Central memory CD8-positive, alpha-beta T cell (primary cell): Measurements from ENCODE around the gene ASPRV1.

Experiments used
- ATAC-seq: fragments of 150-1000 bp; cut with Tn5 transposase; replicated peaks from 2 replicates; pipeline ENCODE4 v1.10.0; 2022; ENCODE audit warnings: mild to moderate bottlenecking, moderate FRiP score, moderate number of reproducible peaks; ENCODE audit not compliant: poor library complexity, severe bottlenecking; ENCODE audit errors: extremely low read depth
- DNase-seq, 2 donors: peaks; one replicate each; pipeline ENCODE4 v3.0.0; 2021; ENCODE audit warnings: low spot score in 2 of 2
- H3K27ac Mint-ChIP-seq: one replicate; pipeline ENCODE4 v1.8.0; 2022; ENCODE audit warnings: low read depth, mild to moderate bottlenecking, moderate library complexity, mixed read lengths
- H3K27me3 Mint-ChIP-seq: one replicate; pipeline ENCODE4 v1.8.0; 2022; ENCODE audit warnings: mixed read lengths
- H3K36me3 Mint-ChIP-seq: one replicate; pipeline ENCODE4 v1.8.0; 2022; ENCODE audit warnings: mild to moderate bottlenecking, moderate library complexity, mixed read lengths; ENCODE audit not compliant: insufficient read depth
- H3K4me1 Mint-ChIP-seq: one replicate; pipeline ENCODE4 v1.8.0; 2022; ENCODE audit warnings: mixed read lengths
- H3K4me3 Mint-ChIP-seq: one replicate; pipeline ENCODE4 v1.8.0; 2022; ENCODE audit warnings: mild to moderate bottlenecking, moderate library complexity, mixed read lengths
- H3K9me3 Mint-ChIP-seq: one replicate; pipeline ENCODE4 v1.8.0; 2022; ENCODE audit warnings: mixed read lengths

The ASPRV1 gene

GRCh38 chr2:69983392-69983966, 22.0 kb upstream of the ASPRV1 start:
- H3K4me3 Mint-ChIP-seq, result no peak overlapping the region
- H3K36me3 Mint-ChIP-seq, result no peaks in the 10 kb centered on the region
- no peak overlapping the region for H3K27ac Mint-ChIP-seq
- H3K4me1 Mint-ChIP-seq, result no peaks in the 10 kb centered on the region
- DNase-seq (no peak), ATAC-seq (no peak)
- no peaks in the 10 kb centered on the region for H3K27me3 Mint-ChIP-seq
- no peaks in the 10 kb centered on the region for H3K9me3 Mint-ChIP-seq

GRCh38 chr2:69979902-69980807, 18.7 kb upstream of the ASPRV1 start:
- H3K27ac Mint-ChIP-seq, result no peak overlapping the region

GRCh38 chr2:69977906-69978482, 16.6 kb upstream of the ASPRV1 start:
- Mint-ChIP-seq H3K4me1 (peaks cover 6% of the 10 kb centered on the region), H3K36me3 (peaks cover 2% of the 10 kb centered on the region), H3K9me3 (no peaks in the 10 kb centered on the region)

More at GRCh38 chr2:69979902-69980807, 18.7 kb upstream of the ASPRV1 start:
- Mint-ChIP-seq H3K4me3 (no peak overlapping the region), H3K4me1 (peaks cover 6% of the 10 kb centered on the region), H3K9me3 (no peaks in the 10 kb centered on the region), H3K27me3 (no peaks in the 10 kb centered on the region), H3K36me3 (no peaks in the 10 kb centered on the region)
- DNase-seq (no peak), ATAC-seq (no peak)

GRCh38 chr2:69977186-69977585, 15.8 kb upstream of the ASPRV1 start:
- no peak overlapping the region for H3K4me3 Mint-ChIP-seq
- no peak overlapping the region for H3K27ac Mint-ChIP-seq

More at GRCh38 chr2:69977906-69978482, 16.6 kb upstream of the ASPRV1 start:
- DNase-seq (no peak), ATAC-seq (no peak)
- H3K27me3 Mint-ChIP-seq, result no peaks in the 10 kb centered on the region
- H3K27ac Mint-ChIP-seq, result no peak overlapping the region
- no peak overlapping the region for H3K4me3 Mint-ChIP-seq

GRCh38 chr2:69975853-69976462, 14.5 kb upstream of the ASPRV1 start:
- Mint-ChIP-seq H3K27ac (no peak overlapping the region), H3K36me3 (peaks cover 2% of the 10 kb centered on the region), H3K4me3 (no peak overlapping the region), H3K27me3 (no peaks in the 10 kb centered on the region), H3K9me3 (no peaks in the 10 kb centered on the region), H3K4me1 (peaks cover 6% of the 10 kb centered on the region)
- ATAC-seq, result peak; percentile 28
- DNase-seq, result no peak

More at GRCh38 chr2:69977186-69977585, 15.8 kb upstream of the ASPRV1 start:
- H3K9me3 Mint-ChIP-seq, result no peaks in the 10 kb centered on the region
- no peaks in the 10 kb centered on the region for H3K27me3 Mint-ChIP-seq
- DNase-seq (no peak), ATAC-seq (no peak)
- peaks cover 2% of the 10 kb centered on the region for H3K36me3 Mint-ChIP-seq
- H3K4me1 Mint-ChIP-seq, result peaks cover 6% of the 10 kb centered on the region

- peaks cover 2% of the 10 kb centered on the region for H3K36me3 Mint-ChIP-seq
- no peak overlapping the region for H3K27ac Mint-ChIP-seq
- no peaks in the 10 kb centered on the region for H3K9me3 Mint-ChIP-seq
- H3K4me3 Mint-ChIP-seq, result no peak overlapping the region
- DNase-seq, result no peak
- ATAC-seq, result no peak
- peaks cover 6% of the 10 kb centered on the region for H3K4me1 Mint-ChIP-seq
- H3K27me3 Mint-ChIP-seq, result no peaks in the 10 kb centered on the region
Measured at GRCh38 chr2:69975136-69975852, 13.9 kb upstream of the ASPRV1 start.

GRCh38 chr2:69973335-69973735, 11.9 kb upstream of the ASPRV1 start:
- Mint-ChIP-seq H3K9me3 (no peaks in the 10 kb centered on the region), H3K4me1 (peaks cover 6% of the 10 kb centered on the region), H3K4me3 (no peak overlapping the region), H3K36me3 (peaks cover 2% of the 10 kb centered on the region), H3K27me3 (no peaks in the 10 kb centered on the region), H3K27ac (no peak overlapping the region)
- DNase-seq (no peak), ATAC-seq (no peak)

GRCh38 chr2:69972822-69973221, 11.4 kb upstream of the ASPRV1 start:
- Mint-ChIP-seq H3K4me1 (peaks cover 6% of the 10 kb centered on the region), H3K27ac (peak overlapping the region; percentile 80), H3K27me3 (no peaks in the 10 kb centered on the region), H3K9me3 (no peaks in the 10 kb centered on the region), H3K4me3 (no peak overlapping the region), H3K36me3 (peaks cover 2% of the 10 kb centered on the region)
- ATAC-seq (no peak), DNase-seq (no peak)

GRCh38 chr2:69969991-69970390, 8.6 kb upstream of the ASPRV1 start:
- no peak for ATAC-seq
- H3K36me3 Mint-ChIP-seq, result peaks cover 2% of the 10 kb centered on the region

GRCh38 chr2:69969126-69969983, 7.9 kb upstream of the ASPRV1 start:
- DNase-seq (no peak), ATAC-seq (no peak)
- Mint-ChIP-seq H3K27me3 (no peaks in the 10 kb centered on the region), H3K4me1 (no peaks in the 10 kb centered on the region), H3K9me3 (no peaks in the 10 kb centered on the region), H3K4me3 (no peak overlapping the region), H3K27ac (no peak overlapping the region), H3K36me3 (peaks cover 2% of the 10 kb centered on the region)

More at GRCh38 chr2:69969991-69970390, 8.6 kb upstream of the ASPRV1 start:
- H3K9me3 Mint-ChIP-seq, result no peaks in the 10 kb centered on the region
- no peak for DNase-seq
- no peaks in the 10 kb centered on the region for H3K4me1 Mint-ChIP-seq
- no peak overlapping the region for H3K27ac Mint-ChIP-seq
- H3K4me3 Mint-ChIP-seq, result no peak overlapping the region
- H3K27me3 Mint-ChIP-seq, result no peaks in the 10 kb centered on the region

GRCh38 chr2:69968609-69969008, 7.2 kb upstream of the ASPRV1 start:
- Mint-ChIP-seq H3K27me3 (no peaks in the 10 kb centered on the region), H3K27ac (no peak overlapping the region)

More at GRCh38 chr2:69968609-69969008, 7.2 kb upstream of the ASPRV1 start:
- ATAC-seq, result no peak
- no peak for DNase-seq
- H3K9me3 Mint-ChIP-seq, result no peaks in the 10 kb centered on the region
- no peaks in the 10 kb centered on the region for H3K4me1 Mint-ChIP-seq
- no peaks in the 10 kb centered on the region for H3K36me3 Mint-ChIP-seq
- H3K4me3 Mint-ChIP-seq, result no peak overlapping the region
